Uterus (tissue), 4 donors: Measurements from ENCODE around the gene SOWAHA. TPM values are rescaled to one million over a fixed set of nuclear protein-coding genes. Genes with fewer than 3 reads are reported as not detected.

ENCODE experiments used
- DNase-seq, 2 donors: peaks; one replicate each; pipeline ENCODE4 v3.0.0-alpha.2; 2019 to 2020
- H3K27ac ChIP-seq, 2 donors: fragments of 200-600 bp; sonication (generic); 1 replicate in 1 of 2; 2 replicates in 1 of 2; pipeline ENCODE4 v1.5.1; 2016 to 2018
- H3K27me3 ChIP-seq, 2 donors: fragments of 200-600 bp; sonication (generic); one replicate each; pipeline ENCODE4 v1.5.1; 2018 to 2019; ENCODE audit warnings: control low read depth in 1 of 2
- H3K36me3 ChIP-seq, 2 donors: fragments of 200-600 bp; sonication (generic); one replicate each; pipeline ENCODE4 v1.5.1; 2019; ENCODE audit warnings: control low read depth in 1 of 2
- H3K4me1 ChIP-seq, 2 donors: fragments of 200-600 bp; sonication (generic); one replicate each; pipeline ENCODE4 v1.5.1; 2018 to 2019; ENCODE audit warnings: control low read depth in 1 of 2
- H3K4me3 ChIP-seq, 2 donors: fragments of 200-600 bp; sonication (generic); 1 replicate in 1 of 2; 2 replicates in 1 of 2; pipeline ENCODE4 v1.5.1; 2018 to 2019; ENCODE audit warnings: mild to moderate bottlenecking in 1 of 2
- H3K9me3 ChIP-seq, 2 donors: fragments of 200-600 bp; sonication (generic); one replicate each; pipeline ENCODE4 v1.5.1; 2019; ENCODE audit warnings: control low read depth in 1 of 2
- CTCF ChIP-seq, 4 experiments: fragments of 200-600 bp in 2 of 4; fragments of 450-650 bp in 2 of 4; sonication (generic) in 2 of 4; IDR thresholded peaks; one replicate each; pipeline ENCODE4 v1.5.1; 2016 to 2019; ENCODE audit warnings: antibody characterized with exemption in 4 of 4, mild to moderate bottlenecking in 2 of 4, moderate library complexity in 1 of 4
- POLR2A ChIP-seq, 2 donors: fragments of 450-650 bp; IDR thresholded peaks; one replicate each; pipeline ENCODE4 v1.6.1; 2016; ENCODE audit warnings: antibody characterized with exemption in 2 of 2, mild to moderate bottlenecking in 1 of 2, moderate library complexity in 1 of 2
- intact Hi-C: fragments of 100-400 bp; cut with DNase I; formaldehyde crosslinking; loops from one replicate; pipeline ENCODE4 v1.15.1; 2023; ENCODE audit warnings: low total_unique reads
- total RNA-seq, 4 donors: library from RNA; depleted of rRNA in 3 of 4; stranded (reverse); fragments of >200 nt in 3 of 4; gene quantifications; one replicate each; pipeline versions ENCODE4 v1.1.0 to v1.2.4, GENCODE V29; 2014 to 2023
- donor health status: DM: yes; HTN: yes; CAD: no.

Gene SOWAHA
- total RNA-seq, 4 donors from 2014 or later, result under 0.01 to 0.14 (median 0.12) TPM; not detected in 1

- Histone ChIP-seq H3K27ac (peak overlapping the region; percentile 75 to 97), H3K9me3 (no peaks in the 10 kb centered on the region), H3K4me3 (no peak overlapping the region), H3K27me3 (no peaks in the 10 kb centered on the region), H3K36me3 (no peaks in the 10 kb centered on the region), H3K4me1 (no peaks in the 10 kb centered on the region)
- TF ChIP-seq CTCF (IDR thresholded peaks at IDR 0.05) (no peak), POLR2A (IDR thresholded peaks at IDR 0.05) (peak in 1 of 2 donors; percentile 40)
- no peak for DNase-seq
- intact Hi-C loops, result no loop called here
Observed at GRCh38 chr5:132839426-132840301, 26.6 kb downstream of the SOWAHA start.

DNA sequence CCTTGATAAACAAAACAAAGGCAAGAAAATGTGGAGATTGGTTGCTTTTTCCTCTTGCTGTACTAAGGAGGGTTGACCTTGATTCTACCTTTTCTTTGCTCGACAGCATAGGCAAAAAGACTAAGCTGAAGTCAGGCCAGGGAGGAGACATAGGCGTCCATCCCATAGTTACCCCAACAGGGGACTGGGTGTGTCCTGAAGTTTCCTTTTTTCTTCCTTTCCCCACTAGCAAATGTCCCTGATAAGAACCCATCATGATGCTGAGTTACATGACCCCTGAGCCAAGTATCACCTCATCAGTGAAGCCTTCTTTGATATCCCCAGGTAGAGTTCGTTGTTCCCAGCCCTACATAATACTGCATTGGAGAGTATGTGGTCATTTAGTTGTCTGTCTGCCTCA is 27.2 kb downstream of the SOWAHA start:
- H3K27ac ChIP-seq, result peak overlapping the region; percentile 75 to 97
- no peak for TF ChIP-seq CTCF (IDR thresholded peaks at IDR 0.05)
- no peak for TF ChIP-seq POLR2A (IDR thresholded peaks at IDR 0.05)
- no peaks in the 10 kb centered on the region for H3K36me3 ChIP-seq
- no peak overlapping the region for H3K4me3 ChIP-seq
- no peaks in the 10 kb centered on the region for H3K27me3 ChIP-seq
- no peaks in the 10 kb centered on the region for H3K9me3 ChIP-seq
- no peak for DNase-seq
- H3K4me1 ChIP-seq, result no peaks in the 10 kb centered on the region
- intact Hi-C loops, result no loop called here

GRCh38 chr5:132840896-132841295 is 27.8 kb downstream of the SOWAHA start:
- Histone ChIP-seq H3K4me3 (no peak overlapping the region), H3K27ac (peak overlapping the region; percentile 75 to 97), H3K36me3 (no peaks in the 10 kb centered on the region), H3K9me3 (no peaks in the 10 kb centered on the region), H3K4me1 (no peaks in the 10 kb centered on the region), H3K27me3 (no peaks in the 10 kb centered on the region)
- TF ChIP-seq POLR2A (IDR thresholded peaks at IDR 0.05), result no peak
- TF ChIP-seq CTCF (IDR thresholded peaks at IDR 0.05), result no peak
- intact Hi-C loops, result no loop called here
- DNase-seq, result no peak

- Histone ChIP-seq H3K9me3 (no peaks in the 10 kb centered on the region), H3K27me3 (no peaks in the 10 kb centered on the region), H3K4me3 (no peak overlapping the region), H3K36me3 (no peaks in the 10 kb centered on the region), H3K4me1 (no peaks in the 10 kb centered on the region), H3K27ac (peak overlapping the region in 1 of 2 donors; percentile 97)
- intact Hi-C loops, result no loop called here
- TF ChIP-seq POLR2A (IDR thresholded peaks at IDR 0.05) (no peak), CTCF (IDR thresholded peaks at IDR 0.05) (no peak)
- no peak for DNase-seq
Observed at GRCh38 chr5:132841305-132841704, 28.2 kb downstream of the SOWAHA start.

DNA sequence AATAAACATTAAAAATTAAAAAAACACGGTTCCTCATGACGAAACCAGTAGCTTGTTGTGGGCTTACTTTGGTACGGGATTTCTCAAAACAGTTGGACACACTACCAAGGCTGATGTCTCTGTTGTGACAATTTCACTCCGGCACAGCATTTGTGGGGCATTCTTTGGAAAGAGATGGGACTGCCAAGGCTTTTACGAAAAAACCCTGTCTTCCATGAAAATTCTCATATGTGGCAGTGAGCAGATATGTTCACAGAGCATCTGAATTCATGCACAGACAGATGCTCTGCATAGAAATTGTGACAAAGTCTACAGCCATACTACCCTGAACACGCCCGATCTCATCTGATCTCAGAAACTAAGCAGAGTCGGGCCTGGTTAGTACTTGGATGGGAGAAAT is 35.2 kb downstream of the SOWAHA start:
- Histone ChIP-seq H3K4me3 (no peak overlapping the region), H3K9me3 (no peaks in the 10 kb centered on the region), H3K36me3 (no peaks in the 10 kb centered on the region), H3K27ac (no peak overlapping the region), H3K4me1 (no peaks in the 10 kb centered on the region), H3K27me3 (no peaks in the 10 kb centered on the region)
- TF ChIP-seq POLR2A (IDR thresholded peaks at IDR 0.05), result no peak
- TF ChIP-seq CTCF (IDR thresholded peaks at IDR 0.05), result no peak
- no peak for DNase-seq
- intact Hi-C loops, result no loop called here
